CD4-positive, alpha-beta T cell (primary cell): ENCODE data around the gene GAS6. TPM values are rescaled to one million over a fixed set of nuclear protein-coding genes. Genes with fewer than 3 reads are reported as not detected.

Experiments
- ATAC-seq: fragments of 200-7000 bp; cut with Tn5 transposase; one replicate; pipeline ENCODE4 v1.10.0; 2022; ENCODE audit warnings: mild to moderate bottlenecking; ENCODE audit not compliant: poor library complexity
- CTCF ChIA-PET: fragments of 350-600 bp; sonication (Branson Sonifier 250); formaldehyde crosslinking; loops from one replicate; lab custom pipeline; 2021; ENCODE audit warnings: antibody characterized with exemption, inconsistent platforms; lab: Charles Lee
- POLR2A ChIA-PET: fragments of 350-600 bp; sonication (Branson Sonifier 250); formaldehyde crosslinking; loops from one replicate; lab custom pipeline; 2021; ENCODE audit warnings: antibody characterized with exemption, inconsistent platforms; lab: Charles Lee
- DNase-seq, 14 experiments: peaks; one replicate each; pipeline ENCODE4 v3.0.0-alpha.2; 2013 to 2020; ENCODE audit warnings: mixed read lengths in 2 of 14
- H3K27ac ChIP-seq, 2 donors: one replicate each; pipeline versions ENCODE4 v1.5.1 to v1.7.0; 2013; ENCODE audit warnings: low read length in 2 of 2, low read depth in 1 of 2, mild to moderate bottlenecking in 1 of 2
- H3K27me3 ChIP-seq, 2 experiments: 1 replicate in 1 of 2; 2 replicates in 1 of 2; pipeline versions ENCODE4 v1.6.1 to v1.7.0; 2013; ENCODE audit warnings: low read length in 2 of 2, control low read depth in 1 of 2, mild to moderate bottlenecking in 1 of 2, moderate library complexity in 1 of 2; ENCODE audit not compliant: insufficient read depth in 2 of 2, control insufficient read depth in 1 of 2
- H3K36me3 ChIP-seq: one replicate; pipeline ENCODE4 v1.6.1; 2013; ENCODE audit warnings: low read length, control low read depth; ENCODE audit not compliant: insufficient read depth
- H3K4me1 ChIP-seq: one replicate; pipeline ENCODE4 v1.6.1; 2013; ENCODE audit warnings: low read length, control low read depth; ENCODE audit not compliant: insufficient read depth
- H3K4me3 ChIP-seq: one replicate; pipeline ENCODE4 v1.5.1; 2013; ENCODE audit warnings: mild to moderate bottlenecking, low read length, moderate library complexity
- H3K9me3 ChIP-seq, 2 experiments: 1 replicate in 1 of 2; 2 replicates in 1 of 2; pipeline versions ENCODE4 v1.6.1 to v1.7.0; 2013; ENCODE audit warnings: low read length in 2 of 2, mild to moderate bottlenecking in 2 of 2, control low read depth in 1 of 2, moderate library complexity in 1 of 2; ENCODE audit not compliant: control insufficient read depth in 1 of 2, insufficient read depth in 1 of 2
- H3K27ac Mint-ChIP-seq: one replicate; pipeline ENCODE4 v1.8.0; 2020; ENCODE audit warnings: mixed read lengths
- H3K27me3 Mint-ChIP-seq: one replicate; pipeline ENCODE4 v1.8.0; 2021; ENCODE audit warnings: mixed read lengths
- H3K36me3 Mint-ChIP-seq: one replicate; pipeline ENCODE4 v1.8.0; 2021; ENCODE audit warnings: low read depth, mixed read lengths
- H3K4me1 Mint-ChIP-seq: one replicate; pipeline ENCODE4 v1.8.0; 2021; ENCODE audit warnings: low read depth, mixed read lengths
- H3K4me3 Mint-ChIP-seq: one replicate; pipeline ENCODE4 v1.8.0; 2020; ENCODE audit warnings: mild to moderate bottlenecking, mixed read lengths
- H3K9me3 Mint-ChIP-seq: one replicate; pipeline ENCODE4 v1.8.0; 2020; ENCODE audit warnings: mixed read lengths
- CTCF ChIP-seq: fragments of 200-600 bp; IDR thresholded peaks from one replicate; pipeline ENCODE4 v1.8.0; 2022; ENCODE audit warnings: antibody characterized with exemption, mild to moderate bottlenecking
- intact Hi-C, 2 experiments: fragments of 100-400 bp; cut with DNase I in 1 of 2; cut with micrococcal nuclease in 1 of 2; formaldehyde crosslinking; loops; one replicate each; pipeline versions ENCODE4 v1.15.1 to v1.9.0; 2023 to 2025; cut with DNase I, micrococcal nuclease
- total RNA-seq, 174 experiments: library from RNA in 2 of 174; stranded (reverse) in 2 of 174; gene quantifications; one replicate each; pipeline ENCODE4 v1.2.3 and lab custom pipeline; 2021 to 2026

GAS6 gene
- total RNA-seq, 2 experiments from 2014 or later: 0.52 to 1.0 TPM

- Histone ChIP-seq H3K4me3 (no peak overlapping the region), H3K36me3 (no peaks in the 10 kb centered on the region), H3K27me3 (no peaks in the 10 kb centered on the region), H3K9me3 (peaks cover 0 to 38% of the 10 kb centered on the region in 2 experiments), H3K27ac (peak overlapping the region in 1 of 2 donors; percentile 22), H3K4me1 (peaks cover 60% of the 10 kb centered on the region)
- Mint-ChIP-seq H3K9me3 (no peaks in the 10 kb centered on the region), H3K4me1 (peaks cover 29% of the 10 kb centered on the region), H3K27ac (peak overlapping the region; percentile 39), H3K27me3 (no peaks in the 10 kb centered on the region), H3K4me3 (no peak overlapping the region), H3K36me3 (no peaks in the 10 kb centered on the region)
- no peak for ATAC-seq
- DNase-seq: no peak
- CTCF ChIA-PET: no interaction called here
- no peak for TF ChIP-seq CTCF
- POLR2A ChIA-PET: no interaction called here
- intact Hi-C loops: no loop called here
Measured at GRCh38 chr13:113842336-113843062, 21.4 kb downstream of the GAS6 start.

GRCh38 chr13:113841353-113841650 lies 22.6 kb downstream of the GAS6 start:
- H3K27me3 Mint-ChIP-seq: no peaks in the 10 kb centered on the region
- ChIA-PET POLR2A (no interaction called here), CTCF (no interaction called here)
- peaks cover 25% of the 10 kb centered on the region for H3K4me1 Mint-ChIP-seq
- H3K27ac Mint-ChIP-seq: no peak overlapping the region
- no peak for TF ChIP-seq CTCF
- Histone ChIP-seq H3K27ac (no peak overlapping the region), H3K9me3 (peaks cover 0 to 30% of the 10 kb centered on the region in 2 experiments), H3K27me3 (no peaks in the 10 kb centered on the region), H3K4me1 (peaks cover 51% of the 10 kb centered on the region), H3K36me3 (no peaks in the 10 kb centered on the region), H3K4me3 (no peak overlapping the region)
- ATAC-seq: no peak
- no peaks in the 10 kb centered on the region for H3K9me3 Mint-ChIP-seq
- H3K36me3 Mint-ChIP-seq: no peaks in the 10 kb centered on the region
- intact Hi-C loops: no loop called here
- no peak overlapping the region for H3K4me3 Mint-ChIP-seq
- peak in 4 of 14 experiments; percentile 20 to 54 (median 31) for DNase-seq

GRCh38 chr13:113840541-113841352 lies 23.1 kb downstream of the GAS6 start:
- Histone ChIP-seq H3K4me3 (no peak overlapping the region), H3K27me3 (no peaks in the 10 kb centered on the region), H3K9me3 (peaks cover 0 to 30% of the 10 kb centered on the region in 2 experiments), H3K27ac (no peak overlapping the region), H3K36me3 (no peaks in the 10 kb centered on the region), H3K4me1 (peaks cover 46% of the 10 kb centered on the region)
- H3K4me1 Mint-ChIP-seq: peaks cover 20% of the 10 kb centered on the region
- H3K27ac Mint-ChIP-seq: no peak overlapping the region
- H3K9me3 Mint-ChIP-seq: no peaks in the 10 kb centered on the region
- H3K27me3 Mint-ChIP-seq: no peaks in the 10 kb centered on the region
- CTCF ChIA-PET: no interaction called here
- no peak for ATAC-seq
- no peak overlapping the region for H3K4me3 Mint-ChIP-seq
- intact Hi-C loops: no loop called here
- POLR2A ChIA-PET: no interaction called here
- no peaks in the 10 kb centered on the region for H3K36me3 Mint-ChIP-seq
- no peak for TF ChIP-seq CTCF
- DNase-seq: no peak
